ENCODE results near the gene ORMDL3.

Gene ORMDL3

DNA sequence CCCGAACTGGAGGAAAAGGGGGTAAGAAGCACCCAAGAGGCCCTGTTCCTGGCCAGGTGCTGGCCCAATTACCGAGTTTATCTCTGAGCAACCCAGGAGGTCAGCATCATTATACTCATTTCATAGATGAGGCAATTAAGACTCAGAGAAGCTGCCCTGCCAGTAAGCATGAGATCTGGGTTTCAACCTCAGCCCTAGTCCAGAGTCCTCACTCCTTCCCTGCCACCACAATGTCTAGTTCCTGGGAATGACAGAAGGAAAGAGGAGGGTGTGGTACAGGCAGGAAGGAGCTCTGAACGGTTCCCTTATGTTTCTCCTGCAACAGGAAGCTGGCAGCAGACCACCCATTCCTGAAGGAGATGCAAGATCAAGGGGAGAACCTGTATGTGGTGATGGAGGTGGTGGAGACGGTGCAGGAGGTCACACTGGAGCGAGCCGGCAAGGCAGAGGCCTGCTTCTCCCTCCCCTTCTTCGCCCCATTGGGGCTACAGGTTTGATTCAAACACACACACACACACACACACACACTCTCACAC is 42.8 kb upstream of the ORMDL3 start:
- TF ChIP-seq, protein P1, sequence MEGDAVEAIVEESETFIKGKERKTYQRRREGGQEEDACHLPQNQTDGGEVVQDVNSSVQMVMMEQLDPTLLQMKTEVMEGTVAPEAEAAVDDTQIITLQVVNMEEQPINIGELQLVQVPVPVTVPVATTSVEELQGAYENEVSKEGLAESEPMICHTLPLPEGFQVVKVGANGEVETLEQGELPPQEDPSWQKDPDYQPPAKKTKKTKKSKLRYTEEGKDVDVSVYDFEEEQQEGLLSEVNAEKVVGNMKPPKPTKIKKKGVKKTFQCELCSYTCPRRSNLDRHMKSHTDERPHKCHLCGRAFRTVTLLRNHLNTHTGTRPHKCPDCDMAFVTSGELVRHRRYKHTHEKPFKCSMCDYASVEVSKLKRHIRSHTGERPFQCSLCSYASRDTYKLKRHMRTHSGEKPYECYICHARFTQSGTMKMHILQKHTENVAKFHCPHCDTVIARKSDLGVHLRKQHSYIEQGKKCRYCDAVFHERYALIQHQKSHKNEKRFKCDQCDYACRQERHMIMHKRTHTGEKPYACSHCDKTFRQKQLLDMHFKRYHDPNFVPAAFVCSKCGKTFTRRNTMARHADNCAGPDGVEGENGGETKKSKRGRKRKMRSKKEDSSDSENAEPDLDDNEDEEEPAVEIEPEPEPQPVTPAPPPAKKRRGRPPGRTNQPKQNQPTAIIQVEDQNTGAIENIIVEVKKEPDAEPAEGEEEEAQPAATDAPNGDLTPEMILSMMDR (IDR thresholded peaks at IDR 0.05; ENCODE audit: low read depth, low read length), result no peak
- no peak overlapping the region for H3K4me3 ChIP-seq (ENCODE audit: low read depth, low read length)
- in situ Hi-C loops (cut with HindIII; ENCODE audit: low sequenced_read_pairs), result no loop called here
- no peak for DNase-seq (ENCODE audit: low read depth, low spot score)

DNA sequence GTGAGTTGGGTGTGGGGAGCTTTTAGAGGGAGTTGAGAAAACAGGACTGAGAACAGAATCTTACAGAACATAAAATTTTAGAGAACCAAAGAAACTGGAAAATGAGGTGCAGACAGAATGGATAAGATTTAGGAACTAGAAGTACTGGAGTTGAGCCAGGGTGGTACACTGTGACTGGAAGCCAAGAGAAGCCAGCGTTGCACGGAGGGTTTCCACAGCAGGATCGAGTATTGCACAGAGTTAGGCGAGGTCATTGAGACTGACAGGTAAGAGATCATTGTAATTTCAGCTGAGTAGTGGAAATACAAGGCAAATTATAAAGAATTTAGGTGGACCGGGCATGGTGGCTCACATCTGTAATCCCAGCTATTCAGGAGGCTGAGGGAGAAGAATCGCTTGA is 42.0 kb upstream of the ORMDL3 start:
- DNase-seq (ENCODE audit: low read depth, low spot score), result no peak
- no peak overlapping the region for H3K4me3 ChIP-seq (ENCODE audit: low read depth, low read length)
- TF ChIP-seq, protein P1 (IDR thresholded peaks at IDR 0.05; ENCODE audit: low read depth, low read length), result no peak
- in situ Hi-C loops (cut with HindIII; ENCODE audit: low sequenced_read_pairs), result no loop called here

GRCh38 chr17:39968761-39969160 is 41.4 kb upstream of the ORMDL3 start:
- DNase-seq (ENCODE audit: low read depth, low spot score), result no peak
- in situ Hi-C loops (cut with HindIII; ENCODE audit: low sequenced_read_pairs), result no loop called here
- TF ChIP-seq, protein P1 (IDR thresholded peaks at IDR 0.05; ENCODE audit: low read depth, low read length), result no peak

DNA sequence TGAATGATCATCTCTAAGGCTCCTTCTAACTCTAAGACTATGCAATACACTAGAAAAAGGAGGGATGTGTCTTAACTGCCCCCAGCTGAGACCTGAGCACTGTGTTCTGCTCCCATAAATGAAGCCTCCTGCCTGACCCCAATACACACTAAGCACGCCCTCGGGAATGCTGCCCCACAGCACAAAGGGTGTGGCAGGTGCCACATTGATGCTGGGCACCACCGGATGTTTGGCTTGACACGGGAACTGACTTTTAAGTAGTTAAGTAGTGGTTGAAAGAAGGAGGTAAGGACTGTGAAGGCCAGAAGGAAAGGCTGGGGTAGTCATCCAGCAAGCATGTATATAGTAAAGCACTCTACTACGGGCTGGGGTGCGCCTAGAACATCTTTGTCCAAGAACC is 39.4 kb upstream of the ORMDL3 start:
- no peak overlapping the region for H3K4me3 ChIP-seq (ENCODE audit: low read depth, low read length)
- in situ Hi-C loops (cut with HindIII; ENCODE audit: low sequenced_read_pairs), result no loop called here
- DNase-seq (ENCODE audit: low read depth, low spot score), result no peak
- TF ChIP-seq, protein P1 (IDR thresholded peaks at IDR 0.05; ENCODE audit: low read depth, low read length), result no peak

More at GRCh38 chr17:39968761-39969160, 41.4 kb upstream of the ORMDL3 start:
- H3K4me3 ChIP-seq (ENCODE audit: low read depth, low read length), result no peak overlapping the region

- no peak for DNase-seq (ENCODE audit: low read depth, low spot score)
- in situ Hi-C loops (cut with HindIII; ENCODE audit: low sequenced_read_pairs), result no loop called here
- TF ChIP-seq, protein P1 (IDR thresholded peaks at IDR 0.05; ENCODE audit: low read depth, low read length), result no peak
- H3K4me3 ChIP-seq (ENCODE audit: low read depth, low read length), result no peak overlapping the region
These were observed 37.8 kb upstream of the ORMDL3 start for GRCh38 chr17:39965017-39965699.

DNA sequence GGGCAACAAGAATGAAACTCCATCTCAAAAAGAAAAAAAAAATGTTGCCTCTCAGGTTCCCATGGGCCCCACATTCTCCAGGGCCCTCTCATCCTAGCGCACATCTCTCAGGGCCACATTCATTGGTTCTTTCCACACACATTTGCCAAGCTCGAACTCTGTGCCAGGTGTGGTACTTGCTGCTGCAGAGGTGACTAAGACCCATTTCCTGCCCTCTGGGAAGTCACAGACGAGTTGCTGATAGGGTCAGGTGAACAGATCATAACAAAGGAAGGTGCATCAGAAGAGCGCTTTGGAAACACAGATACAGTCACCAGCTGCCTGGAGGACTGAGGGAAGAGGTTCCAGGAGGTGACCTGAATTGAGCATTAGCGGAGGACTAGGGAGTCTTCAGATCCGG is 36.4 kb upstream of the ORMDL3 start:
- no peak for DNase-seq (ENCODE audit: low read depth, low spot score)
- H3K4me3 ChIP-seq (ENCODE audit: low read depth, low read length), result no peak overlapping the region
- TF ChIP-seq, protein P1 (IDR thresholded peaks at IDR 0.05; ENCODE audit: low read depth, low read length), result no peak
- in situ Hi-C loops (cut with HindIII; ENCODE audit: low sequenced_read_pairs), result no loop called here

Data from astrocyte of the spinal cord (primary cell).